ENCODE measurements around the gene UTS2.

UTS2 gene

DNA sequence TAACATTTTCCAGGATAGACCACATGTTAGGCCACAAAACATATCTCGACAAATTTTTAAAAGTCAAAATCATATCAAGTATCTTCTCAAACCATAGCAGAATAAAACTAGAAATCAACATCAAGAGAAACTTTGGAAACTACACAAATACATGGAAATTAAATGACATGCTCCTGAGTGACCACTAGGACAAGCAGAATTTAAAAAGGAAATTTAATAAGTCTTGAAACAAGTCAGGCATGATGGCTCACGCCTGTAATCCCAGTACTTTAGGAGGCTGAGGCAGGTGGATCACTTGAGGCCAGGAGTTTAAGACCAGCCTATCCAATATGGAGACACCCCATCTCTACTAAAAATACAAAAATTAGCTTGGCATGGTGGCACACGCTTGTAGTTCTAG is 26.4 kb upstream of the UTS2 start:
- TF ChIP-seq ZBTB7A (IDR thresholded peaks at IDR 0.05; ENCODE audit: low read depth) (no peak), NFIC (IDR thresholded peaks at IDR 0.05) (no peak), CEBPB (IDR thresholded peaks at IDR 0.05) (no peak), FOXM1 (IDR thresholded peaks at IDR 0.05; ENCODE audit: borderline replicate concordance, low read depth) (no peak), EGR1 (IDR thresholded peaks at IDR 0.05) (no peak), TCF12 (IDR thresholded peaks at IDR 0.05; ENCODE audit: low read depth) (no peak)
- TF ChIP-seq, protein P1, sequence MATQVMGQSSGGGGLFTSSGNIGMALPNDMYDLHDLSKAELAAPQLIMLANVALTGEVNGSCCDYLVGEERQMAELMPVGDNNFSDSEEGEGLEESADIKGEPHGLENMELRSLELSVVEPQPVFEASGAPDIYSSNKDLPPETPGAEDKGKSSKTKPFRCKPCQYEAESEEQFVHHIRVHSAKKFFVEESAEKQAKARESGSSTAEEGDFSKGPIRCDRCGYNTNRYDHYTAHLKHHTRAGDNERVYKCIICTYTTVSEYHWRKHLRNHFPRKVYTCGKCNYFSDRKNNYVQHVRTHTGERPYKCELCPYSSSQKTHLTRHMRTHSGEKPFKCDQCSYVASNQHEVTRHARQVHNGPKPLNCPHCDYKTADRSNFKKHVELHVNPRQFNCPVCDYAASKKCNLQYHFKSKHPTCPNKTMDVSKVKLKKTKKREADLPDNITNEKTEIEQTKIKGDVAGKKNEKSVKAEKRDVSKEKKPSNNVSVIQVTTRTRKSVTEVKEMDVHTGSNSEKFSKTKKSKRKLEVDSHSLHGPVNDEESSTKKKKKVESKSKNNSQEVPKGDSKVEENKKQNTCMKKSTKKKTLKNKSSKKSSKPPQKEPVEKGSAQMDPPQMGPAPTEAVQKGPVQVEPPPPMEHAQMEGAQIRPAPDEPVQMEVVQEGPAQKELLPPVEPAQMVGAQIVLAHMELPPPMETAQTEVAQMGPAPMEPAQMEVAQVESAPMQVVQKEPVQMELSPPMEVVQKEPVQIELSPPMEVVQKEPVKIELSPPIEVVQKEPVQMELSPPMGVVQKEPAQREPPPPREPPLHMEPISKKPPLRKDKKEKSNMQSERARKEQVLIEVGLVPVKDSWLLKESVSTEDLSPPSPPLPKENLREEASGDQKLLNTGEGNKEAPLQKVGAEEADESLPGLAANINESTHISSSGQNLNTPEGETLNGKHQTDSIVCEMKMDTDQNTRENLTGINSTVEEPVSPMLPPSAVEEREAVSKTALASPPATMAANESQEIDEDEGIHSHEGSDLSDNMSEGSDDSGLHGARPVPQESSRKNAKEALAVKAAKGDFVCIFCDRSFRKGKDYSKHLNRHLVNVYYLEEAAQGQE (IDR thresholded peaks at IDR 0.05; ENCODE audit: low read depth) = no peak
- TF ChIP-seq, protein P2, sequence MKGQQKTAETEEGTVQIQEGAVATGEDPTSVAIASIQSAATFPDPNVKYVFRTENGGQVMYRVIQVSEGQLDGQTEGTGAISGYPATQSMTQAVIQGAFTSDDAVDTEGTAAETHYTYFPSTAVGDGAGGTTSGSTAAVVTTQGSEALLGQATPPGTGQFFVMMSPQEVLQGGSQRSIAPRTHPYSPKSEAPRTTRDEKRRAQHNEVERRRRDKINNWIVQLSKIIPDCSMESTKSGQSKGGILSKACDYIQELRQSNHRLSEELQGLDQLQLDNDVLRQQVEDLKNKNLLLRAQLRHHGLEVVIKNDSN (IDR thresholded peaks at IDR 0.05) = no peak
- TF ChIP-seq, protein P3, sequence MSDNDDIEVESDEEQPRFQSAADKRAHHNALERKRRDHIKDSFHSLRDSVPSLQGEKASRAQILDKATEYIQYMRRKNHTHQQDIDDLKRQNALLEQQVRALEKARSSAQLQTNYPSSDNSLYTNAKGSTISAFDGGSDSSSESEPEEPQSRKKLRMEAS (IDR thresholded peaks at IDR 0.05) = no peak

DNA sequence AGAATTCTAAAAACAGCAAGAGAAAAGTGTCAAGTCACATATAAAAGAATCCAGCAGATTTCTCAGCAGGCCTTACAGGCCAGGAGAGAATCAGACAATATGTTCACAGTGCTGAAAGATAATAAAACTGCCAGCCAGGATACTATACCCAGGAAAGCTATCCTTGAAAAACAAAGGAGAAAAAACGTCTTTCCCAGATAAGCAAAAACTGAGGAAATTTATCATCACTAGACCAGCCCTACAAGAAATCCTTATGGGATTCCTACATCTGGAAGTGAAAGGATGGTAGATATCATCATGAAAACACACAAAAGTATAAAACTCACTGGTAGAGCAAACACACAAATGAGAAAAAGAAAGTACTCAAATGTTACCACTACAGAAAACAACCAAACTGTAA is 25.2 kb upstream of the UTS2 start:
- TF ChIP-seq NFIC (IDR thresholded peaks at IDR 0.05) = no peak
- TF ChIP-seq CREB1 (IDR thresholded peaks at IDR 0.05; ENCODE audit: low read depth) = no peak
- no peak for TF ChIP-seq TEAD4 (IDR thresholded peaks at IDR 0.05)
- TF ChIP-seq TCF12 (IDR thresholded peaks at IDR 0.05; ENCODE audit: low read depth) = no peak
- TF ChIP-seq, protein P2 (IDR thresholded peaks at IDR 0.05) = no peak

DNA sequence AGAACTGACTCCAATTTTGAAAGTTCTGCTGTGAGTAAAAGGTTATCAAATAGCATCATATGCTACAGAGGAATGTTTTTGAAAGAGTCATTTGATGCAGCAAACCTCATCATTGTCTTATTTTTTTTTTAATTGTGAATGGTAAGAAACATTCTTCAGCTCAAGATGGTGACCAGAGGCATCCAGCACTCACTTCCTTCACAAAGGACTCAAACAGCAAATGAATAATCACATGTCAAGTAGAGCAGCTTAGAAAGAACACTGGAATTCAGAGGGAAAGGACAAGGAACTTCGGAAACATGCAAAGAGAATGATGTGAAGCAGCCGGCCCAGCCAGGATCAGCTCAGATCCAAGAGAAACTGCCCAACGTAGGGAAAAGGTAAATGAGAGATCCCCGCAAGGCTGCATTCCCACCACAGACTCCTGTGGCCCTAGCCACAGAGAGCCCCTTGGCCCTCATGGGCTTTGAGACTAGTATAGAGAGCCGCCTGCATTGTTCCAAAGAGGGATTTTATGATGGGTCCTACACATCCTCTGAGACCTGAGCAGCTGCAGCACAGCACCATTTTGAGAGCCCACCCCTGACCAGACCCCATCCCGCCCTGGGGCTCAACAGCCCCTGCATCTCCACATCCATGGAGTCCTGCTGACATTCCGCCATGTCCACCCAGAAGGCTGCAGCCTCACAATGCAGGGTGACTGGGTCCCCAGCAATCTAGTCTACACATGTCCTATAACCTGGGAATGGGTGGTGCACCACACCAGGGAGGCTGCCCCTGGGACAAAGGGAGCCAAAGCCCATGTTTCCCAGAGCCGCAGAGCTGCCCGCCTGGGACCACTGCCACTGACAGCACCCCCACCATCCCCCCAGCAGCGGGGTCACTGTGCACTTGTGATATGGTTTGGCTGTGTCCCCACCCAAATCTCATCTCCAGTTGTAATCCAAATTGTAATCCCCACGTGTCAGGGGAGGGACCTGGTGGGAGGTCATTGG is 21.2 kb upstream of the UTS2 start:
- TF ChIP-seq, protein P3 (IDR thresholded peaks at IDR 0.05) = no peak
- no peak for TF ChIP-seq NFIC (IDR thresholded peaks at IDR 0.05)
- no peak for TF ChIP-seq CEBPB (IDR thresholded peaks at IDR 0.05)
- no peak for TF ChIP-seq TCF12 (IDR thresholded peaks at IDR 0.05; ENCODE audit: low read depth)
- TF ChIP-seq ZBTB7A (IDR thresholded peaks at IDR 0.05; ENCODE audit: low read depth) = no peak
- TF ChIP-seq EGR1 (IDR thresholded peaks at IDR 0.05) = no peak
- TF ChIP-seq, protein P1 (IDR thresholded peaks at IDR 0.05; ENCODE audit: low read depth) = no peak
- no peak for TF ChIP-seq FOXM1 (IDR thresholded peaks at IDR 0.05; ENCODE audit: borderline replicate concordance, low read depth)
- no peak for TF ChIP-seq RAD21 (IDR thresholded peaks at IDR 0.05; ENCODE audit: low read depth)
- TF ChIP-seq CREB1 (IDR thresholded peaks at IDR 0.05; ENCODE audit: low read depth) = no peak
- no peak for TF ChIP-seq TEAD4 (IDR thresholded peaks at IDR 0.05)
- no peak for TF ChIP-seq YY1 (IDR thresholded peaks at IDR 0.05; ENCODE audit: low read depth)
- no peak for TF ChIP-seq EP300 (IDR thresholded peaks at IDR 0.05; ENCODE audit: borderline replicate concordance)
- no peak for TF ChIP-seq TAF1 (IDR thresholded peaks at IDR 0.05; ENCODE audit: low read depth)
- TF ChIP-seq, protein P2 (IDR thresholded peaks at IDR 0.05) = no peak

DNA sequence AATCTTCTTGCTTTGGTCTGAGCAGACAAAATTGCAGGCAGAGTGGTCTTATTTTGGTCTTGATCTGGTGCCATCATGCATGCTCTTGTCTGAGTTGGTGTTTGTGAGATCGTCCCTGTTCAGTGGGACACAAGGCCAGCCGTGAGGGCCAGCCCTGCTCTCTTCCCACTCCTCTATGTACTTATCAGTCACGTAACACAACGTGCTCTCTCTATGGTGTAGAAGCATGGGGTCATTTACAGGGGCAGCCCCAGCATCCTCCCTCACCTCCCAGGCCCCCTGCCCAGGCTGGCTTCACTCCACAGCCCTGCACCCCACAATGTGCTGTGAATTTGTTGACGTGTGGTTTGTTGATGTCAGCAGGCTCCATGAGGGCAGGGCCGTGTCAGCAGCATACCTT is 18.3 kb upstream of the UTS2 start:
- TF ChIP-seq, protein P2 (IDR thresholded peaks at IDR 0.05) = no peak
- TF ChIP-seq CEBPB (IDR thresholded peaks at IDR 0.05) (no peak), TCF12 (IDR thresholded peaks at IDR 0.05; ENCODE audit: low read depth) (no peak), FOXM1 (IDR thresholded peaks at IDR 0.05; ENCODE audit: borderline replicate concordance, low read depth) (no peak), YY1 (IDR thresholded peaks at IDR 0.05; ENCODE audit: low read depth) (no peak), NFIC (IDR thresholded peaks at IDR 0.05) (no peak)
